ENCODE results near the gene ASB18. TPM values are rescaled to one million over a fixed set of nuclear protein-coding genes. Genes with fewer than 3 reads are reported as not detected.

The ASB18 gene
- total and polyA plus RNA-seq, 2 of the 8 experiments (the other 6 are each of a cell fraction or from before 2014, with no cell fraction given), result not detected

GRCh38 chr2:236240228-236240990 lies 23.8 kb downstream of the ASB18 start (continued):
- TF ChIP-seq YY1 (IDR thresholded peaks at IDR 0.05; ENCODE audit: low read depth, low read length) (no peak), CHD7 (IDR thresholded peaks at IDR 0.05; ENCODE audit: insufficient replicate concordance, low read length) (no peak), POU5F1 (IDR thresholded peaks at IDR 0.05; ENCODE audit: low read depth, low read length) (no peak), GTF2F1 (IDR thresholded peaks at IDR 0.05; ENCODE audit: borderline replicate concordance, low read depth, low read length) (no peak), FOSL1 (IDR thresholded peaks at IDR 0.05; ENCODE audit: insufficient read depth, low read depth, low read length) (no peak), PHF8 (conservative IDR thresholded peaks at IDR 0.05; ENCODE audit: low read depth, low read length) (no peak), MAX (IDR thresholded peaks at IDR 0.05) (no peak), POLR2A (IDR thresholded peaks at IDR 0.05; ENCODE audit: control extremely low read depth in 1 of 2, low read depth in 2 of 2, low read length in 2 of 2) (no peak), TEAD4 (IDR thresholded peaks at IDR 0.05; ENCODE audit: low read depth, low read length) (peak; percentile 98), CBX8 (IDR thresholded peaks at IDR 0.05; ENCODE audit: borderline replicate concordance, low read depth, low read length) (no peak), CEBPB (IDR thresholded peaks at IDR 0.05; ENCODE audit: low read depth, low read length) (no peak)

All from H1 (cell line).